Measurements from ENCODE around the gene MID1IP1. TPM values are rescaled to one million over a fixed set of nuclear protein-coding genes. Genes with fewer than 3 reads are reported as not detected.

The MID1IP1 gene
- total and polyA plus RNA-seq, 2 of the 13 experiments (the other 11 are each of a cell fraction or from before 2014, with no cell fraction given) = 35.7 to 36.1 TPM

DNA sequence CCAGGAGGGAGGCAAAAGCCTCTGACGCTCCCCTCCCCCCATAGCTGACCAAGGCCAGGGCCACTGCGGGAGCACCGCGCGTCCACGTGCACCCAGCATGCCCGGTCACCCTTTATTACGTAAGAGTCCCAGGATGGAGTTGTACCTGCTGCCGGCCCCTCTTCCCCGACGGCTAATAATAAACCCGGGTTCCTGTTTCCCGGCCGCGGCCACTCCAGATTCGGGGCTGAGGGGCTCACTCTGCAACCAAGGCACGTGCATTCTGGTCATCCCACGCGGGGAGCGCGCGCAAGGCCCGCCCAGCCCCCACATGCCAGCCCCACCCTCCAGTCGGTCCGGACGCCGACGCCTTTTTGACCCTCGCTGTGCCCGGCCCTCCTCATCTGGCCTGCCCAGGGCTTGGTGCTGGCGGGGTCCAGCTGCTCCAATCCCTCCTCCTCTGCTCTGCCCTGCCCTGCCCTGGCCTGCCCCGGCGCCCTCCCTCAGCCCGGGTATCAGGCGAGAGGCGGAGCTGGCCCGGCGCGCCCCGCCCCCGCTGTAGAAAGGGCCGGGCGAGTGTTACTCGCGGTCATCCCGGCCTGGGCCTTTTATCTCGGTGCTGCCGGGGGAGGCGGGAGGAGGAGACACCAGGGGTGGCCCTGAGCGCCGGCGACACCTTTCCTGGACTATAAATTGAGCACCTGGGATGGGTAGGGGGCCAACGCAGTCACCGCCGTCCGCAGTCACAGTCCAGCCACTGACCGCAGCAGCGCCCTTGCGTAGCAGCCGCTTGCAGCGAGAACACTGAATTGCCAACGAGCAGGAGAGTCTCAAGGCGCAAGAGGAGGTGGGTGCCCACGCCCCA lies 2.6 kb downstream of the MID1IP1 start (continued):
- TF ChIP-seq, protein P1, sequence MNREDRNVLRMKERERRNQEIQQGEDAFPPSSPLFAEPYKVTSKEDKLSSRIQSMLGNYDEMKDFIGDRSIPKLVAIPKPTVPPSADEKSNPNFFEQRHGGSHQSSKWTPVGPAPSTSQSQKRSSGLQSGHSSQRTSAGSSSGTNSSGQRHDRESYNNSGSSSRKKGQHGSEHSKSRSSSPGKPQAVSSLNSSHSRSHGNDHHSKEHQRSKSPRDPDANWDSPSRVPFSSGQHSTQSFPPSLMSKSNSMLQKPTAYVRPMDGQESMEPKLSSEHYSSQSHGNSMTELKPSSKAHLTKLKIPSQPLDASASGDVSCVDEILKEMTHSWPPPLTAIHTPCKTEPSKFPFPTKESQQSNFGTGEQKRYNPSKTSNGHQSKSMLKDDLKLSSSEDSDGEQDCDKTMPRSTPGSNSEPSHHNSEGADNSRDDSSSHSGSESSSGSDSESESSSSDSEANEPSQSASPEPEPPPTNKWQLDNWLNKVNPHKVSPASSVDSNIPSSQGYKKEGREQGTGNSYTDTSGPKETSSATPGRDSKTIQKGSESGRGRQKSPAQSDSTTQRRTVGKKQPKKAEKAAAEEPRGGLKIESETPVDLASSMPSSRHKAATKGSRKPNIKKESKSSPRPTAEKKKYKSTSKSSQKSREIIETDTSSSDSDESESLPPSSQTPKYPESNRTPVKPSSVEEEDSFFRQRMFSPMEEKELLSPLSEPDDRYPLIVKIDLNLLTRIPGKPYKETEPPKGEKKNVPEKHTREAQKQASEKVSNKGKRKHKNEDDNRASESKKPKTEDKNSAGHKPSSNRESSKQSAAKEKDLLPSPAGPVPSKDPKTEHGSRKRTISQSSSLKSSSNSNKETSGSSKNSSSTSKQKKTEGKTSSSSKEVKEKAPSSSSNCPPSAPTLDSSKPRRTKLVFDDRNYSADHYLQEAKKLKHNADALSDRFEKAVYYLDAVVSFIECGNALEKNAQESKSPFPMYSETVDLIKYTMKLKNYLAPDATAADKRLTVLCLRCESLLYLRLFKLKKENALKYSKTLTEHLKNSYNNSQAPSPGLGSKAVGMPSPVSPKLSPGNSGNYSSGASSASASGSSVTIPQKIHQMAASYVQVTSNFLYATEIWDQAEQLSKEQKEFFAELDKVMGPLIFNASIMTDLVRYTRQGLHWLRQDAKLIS (CRISPR knock-in tag; IDR thresholded peaks at IDR 0.05) = peak; percentile 76; the same call in 1 of the 2 replicates
- TF ChIP-seq ZBTB42 (CRISPR knock-in tag; IDR thresholded peaks at IDR 0.05) (0 out of 2 replicates have a peak, but pooled peaks have one; percentile 44), ZNF44 (CRISPR knock-in tag; IDR thresholded peaks at IDR 0.05) (no peak), ZC3H4 (CRISPR knock-in tag; IDR thresholded peaks at IDR 0.05; ENCODE audit: borderline replicate concordance) (0 out of 2 replicates have a peak, but pooled peaks have one; percentile 18), CAMTA2 (CRISPR knock-in tag; IDR thresholded peaks at IDR 0.05; ENCODE audit: borderline replicate concordance) (no peak), REXO4 (CRISPR knock-in tag; IDR thresholded peaks at IDR 0.05; ENCODE audit: borderline replicate concordance) (no peak; the same call in 1 of the 2 replicates), ZFX (CRISPR knock-in tag; IDR thresholded peaks at IDR 0.05; ENCODE audit: low read depth) (peak; percentile 68), GABPB1 (CRISPR knock-in tag; IDR thresholded peaks at IDR 0.05) (peak; percentile 65), ZNF569 (CRISPR knock-in tag; IDR thresholded peaks at IDR 0.05; ENCODE audit: borderline replicate concordance) (0 out of 2 replicates have a peak, but pooled peaks have one; percentile 39), HNRNPK (IDR thresholded peaks at IDR 0.05; ENCODE audit: low read depth, low read length, poor library complexity, severe bottlenecking) (no peak), FLYWCH1 (CRISPR knock-in tag; IDR thresholded peaks at IDR 0.05) (no peak), MEF2D (CRISPR knock-in tag; IDR thresholded peaks at IDR 0.05) (peak; percentile 85), HNF4G (IDR thresholded peaks at IDR 0.05; ENCODE audit: borderline replicate concordance, low read depth, low read length) (no peak), HNF4G (CRISPR knock-in tag; IDR thresholded peaks at IDR 0.05; ENCODE audit: borderline replicate concordance, low read depth) (peak; percentile 36; the same call in 1 of the 2 replicates), DMAP1 (CRISPR knock-in tag; IDR thresholded peaks at IDR 0.05) (peak; percentile 68; the same call in 1 of the 2 replicates), RBFOX2 (IDR thresholded peaks at IDR 0.05; ENCODE audit: low read depth, low read length) (peak; percentile 97), ZNF121 (CRISPR knock-in tag; IDR thresholded peaks at IDR 0.05) (0 out of 2 replicates have a peak, but pooled peaks have one; percentile 22), ZNF567 (CRISPR knock-in tag; IDR thresholded peaks at IDR 0.05; ENCODE audit: borderline replicate concordance) (no peak), ZNF20 (CRISPR knock-in tag; IDR thresholded peaks at IDR 0.05) (no peak)
- TF ChIP-seq, protein P2, sequence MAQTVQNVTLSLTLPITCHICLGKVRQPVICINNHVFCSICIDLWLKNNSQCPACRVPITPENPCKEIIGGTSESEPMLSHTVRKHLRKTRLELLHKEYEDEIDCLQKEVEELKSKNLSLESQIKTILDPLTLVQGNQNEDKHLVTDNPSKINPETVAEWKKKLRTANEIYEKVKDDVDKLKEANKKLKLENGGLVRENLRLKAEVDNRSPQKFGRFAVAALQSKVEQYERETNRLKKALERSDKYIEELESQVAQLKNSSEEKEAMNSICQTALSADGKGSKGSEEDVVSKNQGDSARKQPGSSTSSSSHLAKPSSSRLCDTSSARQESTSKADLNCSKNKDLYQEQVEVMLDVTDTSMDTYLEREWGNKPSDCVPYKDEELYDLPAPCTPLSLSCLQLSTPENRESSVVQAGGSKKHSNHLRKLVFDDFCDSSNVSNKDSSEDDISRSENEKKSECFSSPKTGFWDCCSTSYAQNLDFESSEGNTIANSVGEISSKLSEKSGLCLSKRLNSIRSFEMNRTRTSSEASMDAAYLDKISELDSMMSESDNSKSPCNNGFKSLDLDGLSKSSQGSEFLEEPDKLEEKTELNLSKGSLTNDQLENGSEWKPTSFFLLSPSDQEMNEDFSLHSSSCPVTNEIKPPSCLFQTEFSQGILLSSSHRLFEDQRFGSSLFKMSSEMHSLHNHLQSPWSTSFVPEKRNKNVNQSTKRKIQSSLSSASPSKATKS (CRISPR knock-in tag; IDR thresholded peaks at IDR 0.05) = 0 out of 2 replicates have a peak, but pooled peaks have one; percentile 41
- TF ChIP-seq, protein P3, sequence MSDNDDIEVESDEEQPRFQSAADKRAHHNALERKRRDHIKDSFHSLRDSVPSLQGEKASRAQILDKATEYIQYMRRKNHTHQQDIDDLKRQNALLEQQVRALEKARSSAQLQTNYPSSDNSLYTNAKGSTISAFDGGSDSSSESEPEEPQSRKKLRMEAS (IDR thresholded peaks at IDR 0.05) = peak; percentile 91
- TF ChIP-seq, protein P4, sequence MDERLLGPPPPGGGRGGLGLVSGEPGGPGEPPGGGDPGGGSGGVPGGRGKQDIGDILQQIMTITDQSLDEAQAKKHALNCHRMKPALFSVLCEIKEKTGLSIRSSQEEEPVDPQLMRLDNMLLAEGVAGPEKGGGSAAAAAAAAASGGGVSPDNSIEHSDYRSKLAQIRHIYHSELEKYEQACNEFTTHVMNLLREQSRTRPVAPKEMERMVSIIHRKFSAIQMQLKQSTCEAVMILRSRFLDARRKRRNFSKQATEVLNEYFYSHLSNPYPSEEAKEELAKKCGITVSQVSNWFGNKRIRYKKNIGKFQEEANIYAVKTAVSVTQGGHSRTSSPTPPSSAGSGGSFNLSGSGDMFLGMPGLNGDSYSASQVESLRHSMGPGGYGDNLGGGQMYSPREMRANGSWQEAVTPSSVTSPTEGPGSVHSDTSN (CRISPR knock-in tag; IDR thresholded peaks at IDR 0.05) = no peak
